Immature natural killer cell (primary cell): Measurements from ENCODE around the gene NAAA. TPM values are rescaled to one million over a fixed set of nuclear protein-coding genes. Genes with fewer than 3 reads are reported as not detected.

ENCODE experiments used
- DNase-seq, 3 donors: peaks; one replicate each; pipeline ENCODE4 v3.0.0; 2022; ENCODE audit warnings: mixed read lengths in 1 of 3
- H3K27ac Mint-ChIP-seq, 6 donors: one replicate each; pipeline ENCODE4 v1.8.0; 2020; ENCODE audit warnings: mixed read lengths in 6 of 6, mild to moderate bottlenecking in 5 of 6, inconsistent platforms in 4 of 6, moderate library complexity in 3 of 6
- H3K27me3 Mint-ChIP-seq, 3 donors: one replicate each; pipeline ENCODE4 v1.8.0; 2020 to 2021; ENCODE audit warnings: low read depth in 3 of 3, mild to moderate bottlenecking in 3 of 3, mixed read lengths in 3 of 3, moderate library complexity in 3 of 3, inconsistent platforms in 1 of 3
- H3K36me3 Mint-ChIP-seq, 3 donors: one replicate each; pipeline ENCODE4 v1.8.0; 2020; ENCODE audit warnings: mixed read lengths in 3 of 3, inconsistent platforms in 2 of 3, mild to moderate bottlenecking in 2 of 3
- H3K4me1 Mint-ChIP-seq, 2 donors: one replicate each; pipeline ENCODE4 v1.8.0; 2020; ENCODE audit warnings: inconsistent platforms in 2 of 2, mild to moderate bottlenecking in 2 of 2, mixed read lengths in 2 of 2, moderate library complexity in 1 of 2
- H3K4me3 Mint-ChIP-seq, 5 donors: one replicate each; pipeline ENCODE4 v1.8.0; 2020; ENCODE audit warnings: mild to moderate bottlenecking in 5 of 5, mixed read lengths in 5 of 5, inconsistent platforms in 3 of 5, moderate library complexity in 3 of 5
- H3K9me3 Mint-ChIP-seq, 6 donors: one replicate each; pipeline ENCODE4 v1.8.0; 2020; ENCODE audit warnings: mild to moderate bottlenecking in 6 of 6, mixed read lengths in 6 of 6, inconsistent platforms in 4 of 6, moderate library complexity in 3 of 6
- polyA plus RNA-seq, 3 donors: library from polyadenylated mRNA; unstranded; fragments of 300-500 nt; fragmentation: Illumina TruSeq; gene quantifications; one replicate each; pipeline ENCODE4 v1.2.3, GENCODE V29; 2021

Gene NAAA
- polyA plus RNA-seq, 3 donors from 2014 or later, result 56.4 to 77.6 (median 73.2) TPM

DNA sequence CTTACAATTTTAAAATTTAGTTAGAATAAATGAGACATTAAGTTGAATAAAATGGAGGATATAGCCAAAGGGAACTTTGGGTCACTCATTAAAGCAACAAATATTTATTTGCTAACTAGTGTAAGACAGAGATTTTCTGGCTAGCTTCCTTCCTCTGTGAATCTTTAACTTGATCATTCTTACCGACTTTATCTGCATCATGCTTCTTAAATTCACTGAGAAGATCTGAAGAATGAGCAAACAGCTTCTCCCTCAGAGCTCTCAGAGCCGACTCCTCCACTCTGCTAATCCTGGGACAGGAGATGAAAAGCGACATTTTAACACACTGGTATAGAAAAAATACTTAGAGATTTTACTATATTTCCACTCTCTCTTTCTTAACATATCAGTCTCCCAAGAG is 73.7 kb downstream of the NAAA start:
- H3K27me3 Mint-ChIP-seq, result peaks cover 0 to 6% (median 0%) of the 10 kb centered on the region in 3 donors
- H3K27ac Mint-ChIP-seq, result no peak overlapping the region
- no peak overlapping the region for H3K4me3 Mint-ChIP-seq
- no peaks in the 10 kb centered on the region for H3K36me3 Mint-ChIP-seq
- H3K4me1 Mint-ChIP-seq, result no peaks in the 10 kb centered on the region
- DNase-seq, result no peak
- H3K9me3 Mint-ChIP-seq, result no peaks in the 10 kb centered on the region

Other genes starting within 250 kb of the NAAA start
- gene USO1, start 216.4 kb downstream of the NAAA start, polyA plus RNA-seq, result 10 to 100 TPM; 29.0 to 46.4 (median 36.8) TPM
- not detected for gene PPEF2, start 38.6 kb downstream of the NAAA start, polyA plus RNA-seq
- gene SDAD1, start 49.9 kb upstream of the NAAA start, polyA plus RNA-seq, result 10 to 100 TPM; 43.6 to 73.4 (median 53.3) TPM
- not detected for gene CXCL9, start 66.5 kb upstream of the NAAA start, polyA plus RNA-seq
- not detected for gene CXCL10, start 82.5 kb upstream of the NAAA start, polyA plus RNA-seq
- gene CXCL11, start 95.1 kb upstream of the NAAA start, polyA plus RNA-seq, result not detected
- not detected for gene ART3, start 133.7 kb upstream of the NAAA start, polyA plus RNA-seq
- gene NUP54, start 207.4 kb upstream of the NAAA start, polyA plus RNA-seq, result 10 to 100 TPM; 33.0 to 39.2 (median 33.8) TPM